AG04450 (cell line): ENCODE data around the gene CCR4. TPM values are rescaled to one million over a fixed set of nuclear protein-coding genes. Genes with fewer than 3 reads are reported as not detected.
"Not testable (repeated sequence)": the region's sequence is repeated elsewhere in the genome, so short reads cannot be mapped to it uniquely, and the experiment has no call there.

Experiments
- CTCF ChIA-PET: fragments of 300-600, 350-600 bp; formaldehyde crosslinking; extraction: SDS; loops from one replicate; lab custom pipeline; 2022; ENCODE audit warnings: antibody characterized with exemption, inconsistent platforms; lab: Charles Lee
- POLR2A ChIA-PET: fragments of 350-600 bp; formaldehyde crosslinking; extraction: SDS; loops from one replicate; lab custom pipeline; 2021; ENCODE audit warnings: antibody characterized with exemption, inconsistent platforms; lab: Yijun Ruan, JAX
- DNase-seq: peaks from one replicate; pipeline ENCODE4 v3.0.0-alpha.2; 2011; ENCODE audit warnings: low read depth, low spot score
- H3K27ac ChIP-seq: one replicate; pipeline ENCODE4 v1.5.1; 2012; ENCODE audit warnings: low read depth, low read length, control low read depth
- H3K27me3 ChIP-seq: one replicate; pipeline ENCODE4 v1.6.0; 2012; ENCODE audit warnings: low read length; ENCODE audit not compliant: control insufficient read depth, insufficient read depth
- H3K4me3 ChIP-seq: 2 replicates; pipeline ENCODE4 v1.5.1; 2011; ENCODE audit warnings: mild to moderate bottlenecking, low read depth, low read length, control low read depth
- H3K9me3 ChIP-seq: 2 replicates; pipeline ENCODE4 v1.5.1; 2012; ENCODE audit warnings: low read length; ENCODE audit not compliant: control insufficient read depth, insufficient read depth
- CTCF ChIP-seq: IDR thresholded peaks from 2 replicates; pipeline ENCODE4 v1.5.1; 2011; ENCODE audit warnings: low read depth, low read length, control low read depth, inconsistent platforms
- polyA plus RNA-seq: library from polyadenylated mRNA; depleted of rRNA; stranded (reverse); fragments of >200 nt; gene quantifications from 2 replicates; pipeline ENCODE4 v1.2.3, GENCODE V29; 2011

Gene CCR4
- polyA plus RNA-seq, 1 experiment, result not detected

GRCh38 chr3:32973982-32974381, 22.5 kb downstream of the CCR4 start:
- TF ChIP-seq CTCF, result no peak
- no peak overlapping the region for H3K4me3 ChIP-seq
- H3K9me3 ChIP-seq, result no peaks in the 10 kb centered on the region
- ChIA-PET CTCF (interaction anchor here (0.9 to 1.8 kb wide), 3 partner anchors 26 to 803 kb away, joined by 3 to 9 read pairs (median 3); no protein-coding TSS in a partner anchor), POLR2A (interaction anchor here (0.6 to 1.0 kb wide), 2 partner anchors 63 to 467 kb away, joined by 3 read pairs; no protein-coding TSS in a partner anchor)
- peaks cover 2% of the 10 kb centered on the region for H3K27me3 ChIP-seq
- DNase-seq, result peak; percentile 29
- no peak overlapping the region for H3K27ac ChIP-seq

GRCh38 chr3:32975891-32976595, 24.6 kb downstream of the CCR4 start:
- CTCF ChIA-PET, result interaction anchor here (1.0 kb wide), 1 partner anchor 17 kb away, joined by 4 read pairs; no protein-coding TSS in a partner anchor
- no peak overlapping the region for H3K27ac ChIP-seq
- no peak overlapping the region for H3K4me3 ChIP-seq
- DNase-seq, result no peak
- no peak for TF ChIP-seq CTCF
- H3K9me3 ChIP-seq, result no peaks in the 10 kb centered on the region
- H3K27me3 ChIP-seq, result peaks cover 2% of the 10 kb centered on the region
- POLR2A ChIA-PET, result no interaction called here

- CTCF ChIA-PET, result no interaction called here
- Histone ChIP-seq H3K9me3 (no peaks in the 10 kb centered on the region), H3K27ac (no peak overlapping the region), H3K27me3 (no peaks in the 10 kb centered on the region), H3K4me3 (no peak overlapping the region)
- no peak for DNase-seq
- POLR2A ChIA-PET, result no interaction called here
- no peak for TF ChIP-seq CTCF
Measured at GRCh38 chr3:32977861-32978260, 26.4 kb downstream of the CCR4 start.

- no peak for DNase-seq
- CTCF ChIA-PET, result interaction anchor here (0.7 kb wide), 1 partner anchor 10 kb away, joined by 3 read pairs; no protein-coding TSS in a partner anchor
- H3K27me3 ChIP-seq, result no peaks in the 10 kb centered on the region
- H3K9me3 ChIP-seq, result no peaks in the 10 kb centered on the region
- TF ChIP-seq CTCF, result no peak
- POLR2A ChIA-PET, result no interaction called here
- H3K27ac ChIP-seq, result no peak overlapping the region
- H3K4me3 ChIP-seq, result no peak overlapping the region
Measured at GRCh38 chr3:32978331-32978730, 26.9 kb downstream of the CCR4 start.

- CTCF ChIA-PET, result no interaction called here
- no peak for TF ChIP-seq CTCF
- Histone ChIP-seq H3K4me3 (no peak overlapping the region), H3K27me3 (no peaks in the 10 kb centered on the region), H3K9me3 (no peaks in the 10 kb centered on the region), H3K27ac (no peak overlapping the region)
- POLR2A ChIA-PET, result no interaction called here
- DNase-seq, result no peak
Measured at GRCh38 chr3:32983124-32983523, 31.7 kb downstream of the CCR4 start.

- H3K27ac ChIP-seq, POLR2A ChIA-PET, H3K27me3 ChIP-seq, H3K9me3 ChIP-seq, DNase-seq, H3K4me3 ChIP-seq, CTCF ChIA-PET: not testable (repeated sequence)
Measured at GRCh38 chr3:32984918-32985317, 33.5 kb downstream of the CCR4 start.
